PC-9 (cell line): Measurements from ENCODE around the gene DOCK6. TPM values are rescaled to one million over a fixed set of nuclear protein-coding genes. Genes with fewer than 3 reads are reported as not detected.

Experiments used
- BruUV-seq: library from RNA; stranded (reverse); fragments of 400-500 nt; replicated peaks from 2 replicates; lab custom pipeline; 2021; lab: Mats Ljungman, UMichigan
- CTCF ChIA-PET: fragments of 300-600 bp; sonication (Branson Sonifier 250); formaldehyde crosslinking; loops from one replicate; lab custom pipeline; 2022; ENCODE audit warnings: antibody characterized with exemption; lab: Charles Lee
- POLR2A ChIA-PET: fragments of 300-600 bp; sonication (Branson Sonifier 250); formaldehyde crosslinking; loops from one replicate; lab custom pipeline; 2022; ENCODE audit warnings: antibody characterized with exemption; ENCODE audit not compliant: unreplicated experiment; lab: Charles Lee
- DNase-seq, 2 experiments: peaks; one replicate each; pipeline versions ENCODE4 v3.0.0 to v3.0.0-alpha.2; 2015 to 2022; ENCODE audit warnings: mixed read lengths in 1 of 2
- H2AFZ ChIP-seq: fragments of 200-600 bp; sonication (generic); 2 replicates; pipeline ENCODE4 v1.8.1; 2017; ENCODE audit warnings: antibody characterized with exemption
- H3F3A ChIP-seq: fragments of 200-600 bp; sonication (generic); 2 replicates; pipeline ENCODE4 v1.8.1; 2017; ENCODE audit warnings: antibody characterized with exemption, mild to moderate bottlenecking, low read depth; ENCODE audit not compliant: insufficient read depth
- H3K27ac ChIP-seq: fragments of 200-600 bp; sonication (generic); 2 replicates; pipeline ENCODE4 v1.6.1; 2016; ENCODE audit warnings: mixed run types
- H3K27me3 ChIP-seq: fragments of 200-600 bp; sonication (generic); 2 replicates; pipeline ENCODE4 v1.6.1; 2016; ENCODE audit warnings: low read depth, mixed run types; ENCODE audit not compliant: insufficient read depth
- H3K36me3 ChIP-seq: fragments of 200-600 bp; sonication (generic); 2 replicates; pipeline ENCODE4 v1.6.1; 2016; ENCODE audit warnings: low read depth, mixed run types
- H3K4me1 ChIP-seq: fragments of 200-600 bp; sonication (generic); replicated peaks from 2 replicates; pipeline ENCODE4 v1.6.1; 2016; ENCODE audit warnings: mixed run types; ENCODE audit not compliant: insufficient read depth
- H3K4me2 ChIP-seq: fragments of 200-600 bp; sonication (generic); 2 replicates; pipeline ENCODE4 v1.6.1; 2017; ENCODE audit warnings: mixed run types
- H3K4me3 ChIP-seq: fragments of 200-600 bp; sonication (generic); 2 replicates; pipeline ENCODE4 v1.6.1; 2016; ENCODE audit warnings: mixed run types
- H3K79me2 ChIP-seq: fragments of 200-600 bp; sonication (generic); 2 replicates; pipeline ENCODE4 v1.6.1; 2017; ENCODE audit warnings: low read depth, mixed run types
- H3K9me2 ChIP-seq: fragments of 200-600 bp; sonication (generic); 2 replicates; pipeline ENCODE4 v1.8.1; 2017; ENCODE audit warnings: mild to moderate bottlenecking; ENCODE audit not compliant: insufficient read depth
- H3K9me3 ChIP-seq: fragments of 200-600 bp; sonication (generic); 2 replicates; pipeline ENCODE4 v1.8.1; 2016; ENCODE audit warnings: low read depth; ENCODE audit not compliant: insufficient read depth
- H4K20me1 ChIP-seq: fragments of 200-600 bp; sonication (generic); 2 replicates; pipeline ENCODE4 v1.8.1; 2017; ENCODE audit not compliant: insufficient read depth
- CTCF ChIP-seq: fragments of 200-600 bp; sonication (generic); conservative IDR thresholded peaks from 2 replicates; pipeline ENCODE4 v1.6.1; 2017; ENCODE audit warnings: mixed run types, antibody characterized with exemption, mild to moderate bottlenecking, moderate library complexity
- EZH2 ChIP-seq: fragments of 200-600 bp; sonication (generic); IDR thresholded peaks from 2 replicates; pipeline ENCODE4 v1.8.0; 2017; ENCODE audit warnings: antibody characterized with exemption, low read depth
- intact Hi-C: fragments of 100-400 bp; cut with micrococcal nuclease; formaldehyde crosslinking; loops from one replicate; pipeline ENCODE4 v1.10.0; 2022; ENCODE audit not compliant: unreplicated experiment
- total RNA-seq: library from RNA; stranded (reverse); gene quantifications from 2 replicates; pipeline ENCODE4 v1.2.3, GENCODE V29; 2021

The DOCK6 gene
- total RNA-seq, 1 experiment from 2014 or later, result 32.5 TPM

- intact Hi-C loops, result no loop called here
- Histone ChIP-seq H3K27me3 (no peaks in the 10 kb centered on the region), H3K4me1 (no peaks in the 10 kb centered on the region), H3K4me2 (no peak overlapping the region), H3K9me3 (no peaks in the 10 kb centered on the region), H2AFZ (no peak overlapping the region), H3F3A (peaks cover 20% of the 10 kb centered on the region; the same call in 1 of the 2 replicates), H3K9me2 (no peaks in the 10 kb centered on the region), H3K79me2 (no peaks in the 10 kb centered on the region), H3K4me3 (no peak overlapping the region), H4K20me1 (no peaks in the 10 kb centered on the region), H3K36me3 (0 out of 2 replicates have a peak, but pooled peaks cover 4% of the 10 kb centered on the region), H3K27ac (no peak overlapping the region)
- TF ChIP-seq CTCF, result peak; percentile 53; the same call in 1 of the 2 replicates
- TF ChIP-seq EZH2, result no peak
- DNase-seq, result peak in 1 of 2 experiments; percentile 40
- ChIA-PET CTCF (interaction anchor here (0.6 kb wide), 1 partner anchor 49 kb away, joined by 5 read pairs; no protein-coding TSS in a partner anchor), POLR2A (no interaction called here)
- no TSS peak for BruUV-seq
Measured at GRCh38 chr19:11227195-11227886, 35.0 kb downstream of the DOCK6 start.

DNA sequence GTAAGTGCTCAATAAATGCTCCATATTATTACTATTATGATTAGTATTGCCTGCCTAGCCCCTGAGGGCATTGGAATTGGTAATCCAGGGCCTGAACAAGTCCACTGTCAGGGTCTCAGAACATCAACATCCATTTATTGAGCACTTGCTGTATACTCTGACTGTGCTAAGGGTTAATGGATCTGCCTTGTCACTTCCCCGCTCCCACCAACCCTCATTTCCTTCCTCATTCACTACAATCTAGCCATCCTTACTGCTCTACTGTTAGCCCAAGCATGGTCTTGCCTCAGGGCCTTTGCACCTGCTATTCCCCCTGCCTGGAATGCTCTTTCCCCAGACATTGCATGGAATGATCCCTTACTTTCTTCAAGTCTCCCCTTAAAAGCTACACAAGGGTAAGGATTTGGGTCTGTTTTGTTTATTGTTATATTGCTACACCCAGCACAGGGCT lies 35.6 kb downstream of the DOCK6 start:
- ChIA-PET POLR2A (no interaction called here), CTCF (no interaction called here)
- Histone ChIP-seq H3K27ac (no peak overlapping the region), H3K9me2 (no peaks in the 10 kb centered on the region), H3K4me3 (no peak overlapping the region), H3K36me3 (0 out of 2 replicates have a peak, but pooled peaks cover 4% of the 10 kb centered on the region), H3F3A (peaks cover 20% of the 10 kb centered on the region; the same call in 1 of the 2 replicates), H2AFZ (no peak overlapping the region), H3K9me3 (no peaks in the 10 kb centered on the region), H3K4me2 (no peak overlapping the region), H3K4me1 (no peaks in the 10 kb centered on the region), H3K27me3 (no peaks in the 10 kb centered on the region), H3K79me2 (no peaks in the 10 kb centered on the region), H4K20me1 (no peaks in the 10 kb centered on the region)
- BruUV-seq, result no TSS peak
- intact Hi-C loops, result no loop called here
- DNase-seq, result no peak
- TF ChIP-seq CTCF, result no peak
- TF ChIP-seq EZH2, result no peak

DNA sequence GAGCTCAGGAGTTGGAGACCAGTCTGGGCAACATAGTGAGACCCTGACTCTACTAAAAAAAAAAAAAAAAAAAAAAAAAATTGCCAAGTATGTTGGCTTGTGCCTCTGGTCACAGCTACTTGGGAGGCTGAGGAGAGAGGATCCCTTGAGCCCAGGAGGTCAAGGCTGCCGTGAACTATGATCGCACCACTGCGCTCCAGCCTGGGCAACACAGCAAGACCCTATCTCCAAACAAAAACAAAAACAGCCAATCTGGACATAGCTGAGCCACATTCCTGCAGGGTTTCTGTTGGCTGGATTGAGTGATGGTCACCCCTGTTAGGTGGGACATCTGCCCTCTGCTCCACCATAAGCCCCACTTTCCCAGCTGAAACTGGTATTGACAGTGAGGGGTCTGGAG lies 36.5 kb downstream of the DOCK6 start:
- intact Hi-C loops, result no loop called here
- Histone ChIP-seq H3K27me3 (no peaks in the 10 kb centered on the region), H3K4me2 (no peak overlapping the region), H3K4me1 (no peaks in the 10 kb centered on the region), H3K9me3 (no peaks in the 10 kb centered on the region; the same call in 1 of the 2 replicates), H3K9me2 (no peaks in the 10 kb centered on the region), H4K20me1 (no peaks in the 10 kb centered on the region), H3F3A (peaks cover 20% of the 10 kb centered on the region; the same call in 1 of the 2 replicates), H3K36me3 (peaks cover 12% of the 10 kb centered on the region; the same call in 1 of the 2 replicates), H2AFZ (no peak overlapping the region), H3K79me2 (no peaks in the 10 kb centered on the region), H3K27ac (no peak overlapping the region), H3K4me3 (no peak overlapping the region)
- TF ChIP-seq EZH2 (no peak), CTCF (no peak)
- DNase-seq, result no peak
- ChIA-PET CTCF (interaction anchor here (0.6 kb wide), 1 partner anchor 325 kb away, joined by 10 read pairs; no protein-coding TSS in a partner anchor), POLR2A (no interaction called here)
- no TSS peak for BruUV-seq
